GM19099 (cell line): ENCODE data around the gene RTL1.

Experiments used
- POLR2A ChIP-seq: IDR thresholded peaks from 3 replicates; pipeline ENCODE4 v1.6.1; 2011; ENCODE audit warnings: low read depth; ENCODE audit not compliant: insufficient read length; ENCODE audit errors: extremely low read depth

Gene RTL1

GRCh38 chr14:100840286-100841065 lies 63.0 kb downstream of the RTL1 start:
- no peak for TF ChIP-seq POLR2A

DNA sequence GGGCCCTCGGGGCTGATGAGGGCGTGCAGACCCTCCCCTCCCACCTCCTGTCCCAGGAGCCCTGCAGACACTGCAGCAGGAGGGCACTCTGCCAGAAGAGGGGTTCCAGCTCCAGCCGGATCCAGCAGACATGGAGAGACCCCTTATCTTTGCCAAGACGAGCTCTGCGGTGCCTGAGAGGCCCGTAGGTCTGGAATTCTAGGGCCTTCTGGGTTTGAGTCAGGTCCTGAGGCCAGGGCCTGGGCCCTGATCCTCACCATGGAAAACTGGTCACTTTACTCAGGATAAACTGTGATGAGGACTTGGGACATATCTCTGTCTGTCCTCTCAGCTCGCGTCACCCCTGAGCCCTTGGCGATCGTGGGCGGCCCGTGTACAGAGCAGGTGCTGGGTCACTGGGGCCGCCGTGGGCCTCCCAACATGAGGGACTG lies 63.8 kb downstream of the RTL1 start:
- no peak for TF ChIP-seq POLR2A

DNA sequence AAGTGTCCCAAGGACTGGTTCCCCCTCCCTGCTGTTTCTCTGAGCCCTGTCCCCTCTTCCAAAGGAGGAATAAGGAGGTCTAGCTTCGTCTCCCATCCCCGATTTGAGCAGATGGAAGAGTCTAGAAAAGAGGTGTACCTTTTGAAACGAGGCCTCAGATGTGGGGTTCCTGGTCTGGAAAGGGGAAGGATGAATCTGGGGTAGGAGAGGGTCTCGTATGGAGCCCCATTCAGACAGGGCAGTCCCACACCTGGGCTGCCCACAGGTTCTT lies 64.3 kb downstream of the RTL1 start:
- TF ChIP-seq POLR2A: no peak

DNA sequence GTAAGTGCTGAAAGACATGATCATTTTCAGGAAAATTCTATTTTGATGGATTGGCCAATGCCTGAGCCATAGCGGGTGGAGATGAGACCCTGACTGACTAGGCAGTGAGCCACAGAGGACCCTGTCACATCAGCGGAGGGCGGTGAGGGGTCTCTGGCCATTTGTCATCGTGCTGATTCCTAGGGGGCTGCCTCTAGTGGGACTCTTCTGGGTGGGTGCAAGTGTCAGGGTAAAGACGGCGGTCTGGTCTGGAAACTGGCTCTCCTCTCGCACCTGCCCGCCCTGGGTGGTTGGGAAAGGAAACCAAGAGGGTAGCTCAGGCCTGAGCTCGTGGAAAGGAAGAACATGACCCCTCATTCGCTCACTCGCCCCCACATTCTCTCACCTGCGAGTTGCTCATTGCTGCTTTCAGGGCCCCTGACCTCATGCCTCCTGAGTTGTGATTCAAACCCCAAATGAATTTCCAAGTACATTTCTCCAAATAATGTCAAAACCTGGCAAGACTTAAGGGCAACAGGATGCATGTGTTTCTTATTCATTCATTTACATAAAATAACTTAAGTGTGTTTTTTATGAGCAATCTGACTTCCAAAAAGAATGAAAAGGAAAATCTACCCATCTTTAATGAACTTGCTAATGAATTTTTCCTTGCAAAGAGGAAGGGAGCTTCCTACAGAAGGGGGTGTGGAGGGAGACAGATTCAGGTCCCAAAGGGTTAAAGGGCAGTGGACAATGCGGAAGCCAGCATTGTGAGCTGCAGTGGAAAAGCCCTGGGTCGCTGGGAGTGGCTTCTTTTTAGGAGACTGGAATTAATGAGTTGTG lies 64.8 kb downstream of the RTL1 start:
- no peak for TF ChIP-seq POLR2A

GRCh38 chr14:100837805-100838350 lies 65.6 kb downstream of the RTL1 start:
- no peak for TF ChIP-seq POLR2A

GRCh38 chr14:100836941-100837804 lies 66.3 kb downstream of the RTL1 start:
- no peak for TF ChIP-seq POLR2A

DNA sequence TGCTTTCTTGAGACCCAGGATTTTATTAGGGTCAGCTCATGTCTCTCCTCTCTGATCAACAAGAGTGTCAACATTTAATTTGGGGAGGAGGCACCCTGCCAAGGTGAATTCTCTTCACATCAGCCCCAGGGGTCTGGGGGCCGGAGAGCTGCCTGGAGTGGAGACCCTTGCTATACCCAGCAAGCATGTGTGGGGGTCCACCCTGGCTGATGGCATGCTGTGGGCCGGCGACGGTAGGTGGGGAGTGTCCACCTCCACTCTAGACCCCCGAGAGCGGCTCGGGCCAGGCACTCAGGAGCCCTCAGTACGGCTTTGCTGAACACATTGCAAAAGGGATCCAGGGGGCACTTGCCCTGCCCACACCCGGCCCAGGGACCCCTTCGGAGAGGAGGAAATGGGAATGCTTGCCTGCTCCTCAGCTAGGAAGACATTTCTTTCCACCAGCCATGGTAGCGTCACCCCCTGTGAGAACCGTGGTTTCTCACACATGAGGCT lies 67.2 kb downstream of the RTL1 start:
- no peak for TF ChIP-seq POLR2A

GRCh38 chr14:100835548-100836310 lies 67.8 kb downstream of the RTL1 start:
- TF ChIP-seq POLR2A: no peak

DNA sequence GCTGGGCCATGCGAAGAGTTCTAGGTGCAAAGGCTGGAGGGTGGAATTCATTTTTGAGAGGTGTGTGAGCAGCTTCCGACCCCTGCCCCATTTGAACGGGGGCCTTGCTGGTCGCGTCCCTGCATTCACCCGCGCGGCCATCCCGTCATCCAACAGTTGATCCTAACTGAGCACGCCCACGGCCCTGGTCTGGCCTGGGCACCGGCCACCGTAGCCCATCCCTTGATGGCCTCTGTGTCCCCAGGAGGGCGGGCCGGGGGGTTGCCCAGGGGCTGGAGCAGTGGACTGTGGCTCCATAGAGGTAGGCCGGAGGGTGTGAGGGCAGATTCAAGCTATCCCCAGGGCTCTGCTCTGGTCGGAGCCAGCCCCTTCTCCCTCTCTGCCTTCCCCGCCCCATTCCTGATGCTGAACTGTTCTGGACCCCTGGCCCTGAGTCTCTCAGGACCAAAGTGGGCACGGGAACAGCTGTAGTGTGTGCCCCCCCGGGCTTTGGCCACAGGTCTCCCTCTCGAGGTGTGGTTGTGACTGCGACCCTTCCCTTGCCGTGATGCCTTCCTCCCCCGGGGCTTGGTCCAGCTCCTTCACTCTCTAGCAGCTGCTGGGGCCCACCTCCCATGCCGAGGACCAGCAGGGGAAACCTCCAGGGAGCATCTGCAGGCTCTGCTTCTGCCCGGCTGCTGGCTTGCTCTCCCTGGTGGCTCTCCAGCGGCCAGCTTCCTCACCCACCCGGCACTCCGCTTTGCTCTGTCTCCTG lies 68.6 kb downstream of the RTL1 start:
- no peak for TF ChIP-seq POLR2A

DNA sequence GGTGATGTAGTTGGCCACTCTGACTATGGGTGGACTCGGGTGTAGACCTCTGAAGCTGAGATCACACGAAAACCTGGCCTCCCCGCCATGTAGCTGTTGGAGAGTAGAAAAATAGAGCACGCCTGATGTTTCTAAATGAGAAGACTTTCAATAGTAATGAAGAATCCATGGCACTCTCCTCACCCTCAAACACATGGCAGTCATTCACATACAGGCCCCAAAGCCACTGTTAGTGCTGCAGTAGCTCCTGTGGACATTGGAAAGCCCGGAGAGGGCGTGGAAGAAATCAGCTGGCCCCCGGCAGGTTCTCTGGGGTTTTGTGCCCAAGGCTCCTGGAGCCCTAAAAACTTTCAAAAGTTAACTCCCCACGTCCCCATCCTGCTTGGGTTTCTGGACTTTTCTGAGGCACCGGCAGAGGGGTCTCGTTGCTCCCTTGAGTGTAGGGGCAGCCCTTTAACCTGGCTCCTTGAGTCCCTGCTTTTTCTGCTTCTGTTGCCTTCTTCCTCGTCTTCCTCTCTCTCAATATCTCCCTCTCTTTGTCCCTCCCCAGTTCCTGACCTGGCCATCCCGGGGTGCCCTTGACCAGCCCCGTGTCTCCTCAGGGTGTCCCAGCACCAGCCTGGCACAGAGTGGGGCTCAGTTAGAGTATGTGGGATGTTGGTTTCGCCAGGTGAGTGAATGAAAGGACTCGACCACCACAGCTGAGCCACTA lies 69.3 kb downstream of the RTL1 start:
- TF ChIP-seq POLR2A: no peak

GRCh38 chr14:100832311-100832960 lies 71.1 kb downstream of the RTL1 start:
- TF ChIP-seq POLR2A: no peak

- no peak for TF ChIP-seq POLR2A
Observed at GRCh38 chr14:100830681-100831080, 72.8 kb downstream of the RTL1 start.
